ENCODE data around the gene VPS13C.

Gene VPS13C

GRCh38 chr15:61832223-61832622 lies 228.0 kb downstream of the VPS13C start:
- H3K18ac ChIP-seq (ENCODE audit: low read depth in 1 of 2, low read length in 2 of 2): no peak overlapping the region
- no peaks in the 10 kb centered on the region for H3K79me1 ChIP-seq (replicated peaks; ENCODE audit: low read length, poor library complexity, severe bottlenecking)
- H2BK15ac ChIP-seq (ENCODE audit: low read depth, poor library complexity, severe bottlenecking): no peak overlapping the region
- H3K14ac ChIP-seq (ENCODE audit: low read length in 2 of 2): no peak overlapping the region
- H3K36me3 ChIP-seq (ENCODE audit: control insufficient read depth in 1 of 2, insufficient read depth in 2 of 2, low read depth in 1 of 2, low read length in 2 of 2): no peaks in the 10 kb centered on the region
- no peak overlapping the region for H3K9ac ChIP-seq (ENCODE audit: low read length)
- H2BK12ac ChIP-seq (ENCODE audit: low read length in 2 of 2): no peak overlapping the region
- no peak overlapping the region for H3K23ac ChIP-seq (ENCODE audit: low read length in 2 of 2)
- no peaks in the 10 kb centered on the region for H3K9me3 ChIP-seq (ENCODE audit: control insufficient read depth, low read length)
- no peak overlapping the region for H2AK5ac ChIP-seq (ENCODE audit: low read length, severe bottlenecking)
- peaks cover 5% of the 10 kb centered on the region for H3K4me1 ChIP-seq (ENCODE audit: control insufficient read depth, insufficient read depth, low read depth, low read length)
- 85% methylated on average over 6 of the region's 6 CpGs for WGBS
- H3K27me3 ChIP-seq (ENCODE audit: control insufficient read depth in 1 of 2, insufficient read depth in 1 of 2, low read length in 2 of 2): peaks cover 23 to 34% of the 10 kb centered on the region in 2 experiments
- no peak overlapping the region for H4K91ac ChIP-seq (ENCODE audit: low read length)
- H4K8ac ChIP-seq (ENCODE audit: low read length): no peak overlapping the region
- DNase-seq: no peak
- no peak overlapping the region for H3K4ac ChIP-seq (ENCODE audit: low read depth in 1 of 2, low read length in 2 of 2)
- H2BK120ac ChIP-seq (ENCODE audit: low read depth, low read length): no peak overlapping the region
- H3K4me2 ChIP-seq (ENCODE audit: low read length, poor library complexity, severe bottlenecking): no peak overlapping the region
- H2BK5ac ChIP-seq (ENCODE audit: low read depth, low read length, poor library complexity, severe bottlenecking): no peak overlapping the region
- H3K27ac ChIP-seq (ENCODE audit: low read length, poor library complexity, severe bottlenecking): no peak overlapping the region
- H3K4me3 ChIP-seq (ENCODE audit: insufficient read depth in 1 of 2, low read depth in 1 of 2, low read length in 2 of 2): no peak overlapping the region
- H2AFZ ChIP-seq (ENCODE audit: low read depth, low read length): no peak overlapping the region

GRCh38 chr15:61831505-61831921 lies 228.7 kb downstream of the VPS13C start:
- peaks cover 23 to 37% of the 10 kb centered on the region in 2 experiments for H3K27me3 ChIP-seq (ENCODE audit: control insufficient read depth in 1 of 2, insufficient read depth in 1 of 2, low read length in 2 of 2)
- H2AFZ ChIP-seq (ENCODE audit: low read depth, low read length): no peak overlapping the region
- H2BK120ac ChIP-seq (ENCODE audit: low read depth, low read length): no peak overlapping the region
- H3K9me3 ChIP-seq (ENCODE audit: control insufficient read depth, low read length): no peaks in the 10 kb centered on the region
- no peak overlapping the region for H4K91ac ChIP-seq (ENCODE audit: low read length)
- no peak for DNase-seq
- no peak overlapping the region for H3K4me2 ChIP-seq (ENCODE audit: low read length, poor library complexity, severe bottlenecking)
- 71% methylated on average over 10 of the region's 10 CpGs for WGBS
- no peak overlapping the region for H3K18ac ChIP-seq (ENCODE audit: low read depth in 1 of 2, low read length in 2 of 2)
- H3K79me1 ChIP-seq (replicated peaks; ENCODE audit: low read length, poor library complexity, severe bottlenecking): no peaks in the 10 kb centered on the region
- H4K8ac ChIP-seq (ENCODE audit: low read length): no peak overlapping the region
- no peak overlapping the region for H2BK5ac ChIP-seq (ENCODE audit: low read depth, low read length, poor library complexity, severe bottlenecking)
- no peaks in the 10 kb centered on the region for H3K36me3 ChIP-seq (ENCODE audit: control insufficient read depth in 1 of 2, insufficient read depth in 2 of 2, low read depth in 1 of 2, low read length in 2 of 2)
- H3K9ac ChIP-seq (ENCODE audit: low read length): no peak overlapping the region
- no peak overlapping the region for H2BK15ac ChIP-seq (ENCODE audit: low read depth, poor library complexity, severe bottlenecking)
- no peak overlapping the region for H3K23ac ChIP-seq (ENCODE audit: low read length in 2 of 2)
- H3K14ac ChIP-seq (ENCODE audit: low read length in 2 of 2): no peak overlapping the region
- no peak overlapping the region for H2AK5ac ChIP-seq (ENCODE audit: low read length, severe bottlenecking)
- no peak overlapping the region for H3K27ac ChIP-seq (ENCODE audit: low read length, poor library complexity, severe bottlenecking)
- peaks cover 5% of the 10 kb centered on the region for H3K4me1 ChIP-seq (ENCODE audit: control insufficient read depth, insufficient read depth, low read depth, low read length)
- H2BK12ac ChIP-seq (ENCODE audit: low read length in 2 of 2): no peak overlapping the region
- no peak overlapping the region for H3K4me3 ChIP-seq (ENCODE audit: insufficient read depth in 1 of 2, low read depth in 1 of 2, low read length in 2 of 2)
- H3K4ac ChIP-seq (ENCODE audit: low read depth in 1 of 2, low read length in 2 of 2): no peak overlapping the region

DNA sequence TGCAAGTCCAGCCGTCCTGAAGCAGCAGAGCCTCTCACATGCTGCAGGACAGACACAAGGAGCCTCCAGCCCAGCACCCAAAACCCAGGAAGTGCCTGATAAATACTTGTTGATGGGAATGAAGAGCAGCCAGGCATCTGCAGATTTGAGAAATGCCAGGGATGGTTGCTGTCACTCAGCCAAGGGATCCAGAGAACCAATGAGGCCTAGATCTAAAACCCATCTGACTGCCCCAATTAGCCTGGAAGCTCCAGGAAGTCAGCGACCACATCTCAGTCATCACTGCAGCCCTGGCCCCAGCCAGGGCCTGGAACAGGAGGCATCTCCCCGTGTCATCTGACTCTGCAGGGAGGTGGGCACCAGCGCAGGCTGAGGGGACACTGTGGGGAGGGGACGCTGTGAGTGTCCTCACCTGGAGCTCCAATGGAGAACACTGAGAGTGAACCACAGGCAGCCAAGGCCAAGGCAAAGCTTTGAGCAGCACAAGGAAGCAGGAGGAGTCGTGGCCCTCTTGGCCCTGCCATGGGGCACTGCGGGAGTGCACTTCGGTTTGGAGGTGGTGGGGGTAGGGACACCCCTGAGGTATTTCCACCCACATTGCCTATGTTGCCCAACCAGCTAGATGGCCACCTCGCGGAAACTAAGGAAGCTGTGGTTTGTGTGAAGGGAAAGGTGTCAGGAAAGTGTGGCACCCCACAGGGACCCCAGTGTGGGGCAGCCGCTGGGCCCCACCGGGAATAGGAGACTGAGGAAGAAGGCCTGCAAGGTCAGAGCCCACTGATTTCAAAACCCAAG lies 229.5 kb downstream of the VPS13C start:
- no peak overlapping the region for H3K4me3 ChIP-seq (ENCODE audit: insufficient read depth in 1 of 2, low read depth in 1 of 2, low read length in 2 of 2)
- no peaks in the 10 kb centered on the region for H3K79me1 ChIP-seq (replicated peaks; ENCODE audit: low read length, poor library complexity, severe bottlenecking)
- peaks cover 5% of the 10 kb centered on the region for H3K4me1 ChIP-seq (ENCODE audit: control insufficient read depth, insufficient read depth, low read depth, low read length)
- H3K9me3 ChIP-seq (ENCODE audit: control insufficient read depth, low read length): no peaks in the 10 kb centered on the region
- H3K9ac ChIP-seq (ENCODE audit: low read length): no peak overlapping the region
- H3K27me3 ChIP-seq (ENCODE audit: control insufficient read depth in 1 of 2, insufficient read depth in 1 of 2, low read length in 2 of 2): peaks cover 23 to 37% of the 10 kb centered on the region in 2 experiments
- H2BK15ac ChIP-seq (ENCODE audit: low read depth, poor library complexity, severe bottlenecking): no peak overlapping the region
- H3K4ac ChIP-seq (ENCODE audit: low read depth in 1 of 2, low read length in 2 of 2): no peak overlapping the region
- no peak overlapping the region for H4K8ac ChIP-seq (ENCODE audit: low read length)
- no peak overlapping the region for H2AFZ ChIP-seq (ENCODE audit: low read depth, low read length)
- no peaks in the 10 kb centered on the region for H3K36me3 ChIP-seq (ENCODE audit: control insufficient read depth in 1 of 2, insufficient read depth in 2 of 2, low read depth in 1 of 2, low read length in 2 of 2)
- no peak overlapping the region for H4K91ac ChIP-seq (ENCODE audit: low read length)
- no peak overlapping the region for H2BK120ac ChIP-seq (ENCODE audit: low read depth, low read length)
- no peak overlapping the region for H3K23ac ChIP-seq (ENCODE audit: low read length in 2 of 2)
- WGBS: 74% methylated on average over 12 of the region's 12 CpGs
- no peak overlapping the region for H3K14ac ChIP-seq (ENCODE audit: low read length in 2 of 2)
- DNase-seq: no peak
- no peak overlapping the region for H3K4me2 ChIP-seq (ENCODE audit: low read length, poor library complexity, severe bottlenecking)
- H3K27ac ChIP-seq (ENCODE audit: low read length, poor library complexity, severe bottlenecking): no peak overlapping the region
- H3K18ac ChIP-seq (ENCODE audit: low read depth in 1 of 2, low read length in 2 of 2): no peak overlapping the region
- no peak overlapping the region for H2AK5ac ChIP-seq (ENCODE audit: low read length, severe bottlenecking)
- H2BK5ac ChIP-seq (ENCODE audit: low read depth, low read length, poor library complexity, severe bottlenecking): no peak overlapping the region
- H2BK12ac ChIP-seq (ENCODE audit: low read length in 2 of 2): no peak overlapping the region

- WGBS: 84% methylated on average over 7 of the region's 7 CpGs
- H2BK12ac ChIP-seq (ENCODE audit: low read length in 2 of 2): no peak overlapping the region
- no peak overlapping the region for H3K9ac ChIP-seq (ENCODE audit: low read length)
- H3K14ac ChIP-seq (ENCODE audit: low read length in 2 of 2): peak overlapping the region in 1 of 2 experiments; percentile 49
- H2BK120ac ChIP-seq (ENCODE audit: low read depth, low read length): no peak overlapping the region
- H2AK5ac ChIP-seq (ENCODE audit: low read length, severe bottlenecking): no peak overlapping the region
- H3K4me2 ChIP-seq (ENCODE audit: low read length, poor library complexity, severe bottlenecking): no peak overlapping the region
- H3K79me1 ChIP-seq (replicated peaks; ENCODE audit: low read length, poor library complexity, severe bottlenecking): no peaks in the 10 kb centered on the region
- H3K4ac ChIP-seq (ENCODE audit: low read depth in 1 of 2, low read length in 2 of 2): no peak overlapping the region
- no peak overlapping the region for H3K4me3 ChIP-seq (ENCODE audit: insufficient read depth in 1 of 2, low read depth in 1 of 2, low read length in 2 of 2)
- H2BK5ac ChIP-seq (ENCODE audit: low read depth, low read length, poor library complexity, severe bottlenecking): no peak overlapping the region
- H4K8ac ChIP-seq (ENCODE audit: low read length): no peak overlapping the region
- peaks cover 15 to 34% of the 10 kb centered on the region in 2 experiments for H3K27me3 ChIP-seq (ENCODE audit: control insufficient read depth in 1 of 2, insufficient read depth in 1 of 2, low read length in 2 of 2)
- H2BK15ac ChIP-seq (ENCODE audit: low read depth, poor library complexity, severe bottlenecking): no peak overlapping the region
- no peak overlapping the region for H3K27ac ChIP-seq (ENCODE audit: low read length, poor library complexity, severe bottlenecking)
- H3K9me3 ChIP-seq (ENCODE audit: control insufficient read depth, low read length): no peaks in the 10 kb centered on the region
- H4K91ac ChIP-seq (ENCODE audit: low read length): no peak overlapping the region
- H3K23ac ChIP-seq (ENCODE audit: low read length in 2 of 2): no peak overlapping the region
- no peak overlapping the region for H3K18ac ChIP-seq (ENCODE audit: low read depth in 1 of 2, low read length in 2 of 2)
- H2AFZ ChIP-seq (ENCODE audit: low read depth, low read length): no peak overlapping the region
- DNase-seq: no peak
- H3K4me1 ChIP-seq (ENCODE audit: control insufficient read depth, insufficient read depth, low read depth, low read length): peaks cover 5% of the 10 kb centered on the region
- H3K36me3 ChIP-seq (ENCODE audit: control insufficient read depth in 1 of 2, insufficient read depth in 2 of 2, low read depth in 1 of 2, low read length in 2 of 2): no peaks in the 10 kb centered on the region
Measured at GRCh38 chr15:61829514-61829889, 230.7 kb downstream of the VPS13C start.
